A549 (cell line): Measurements from ENCODE around the gene S100A13.

Experiments
- HEYL ChIP-seq: fragments of 250-450 bp; sonication (Bioruptor Pico); IDR thresholded peaks from 2 replicates; pipeline ENCODE4 v1.8.0; 2021; ENCODE audit warnings: mild to moderate bottlenecking, moderate library complexity
- MAZ ChIP-seq: fragments of 150-350 bp; IDR thresholded peaks from 2 replicates; pipeline ENCODE4 v1.6.1; 2014; ENCODE audit warnings: antibody characterized with exemption, low read depth, low read length, borderline replicate concordance
- MYC ChIP-seq: IDR thresholded peaks from 2 replicates; pipeline ENCODE4 v1.6.1; 2012; ENCODE audit warnings: mild to moderate bottlenecking, inconsistent platforms, low read length, improper control_type of control experiment, borderline replicate concordance
- RAD21 ChIP-seq, 2 experiments: fragments of >200 bp in 1 of 2; sonication (Bioruptor Twin) in 1 of 2; formaldehyde crosslinking in 1 of 2; IDR thresholded peaks in 1 of 2; conservative IDR thresholded peaks in 1 of 2; 2 replicates in 1 of 2; 3 replicates in 1 of 2; pipeline ENCODE4 v1.6.1; 2012 to 2018; ENCODE audit warnings: inconsistent platforms in 1 of 2
- REST ChIP-seq: fragments of 200-600 bp; sonication (generic); IDR thresholded peaks from 2 replicates; pipeline ENCODE4 v1.6.1; 2016; ENCODE audit warnings: antibody characterized with exemption, mild to moderate bottlenecking, moderate library complexity
- RFX5 ChIP-seq: fragments of 450-650 bp; IDR thresholded peaks from 2 replicates; pipeline ENCODE4 v1.7.1; 2014; ENCODE audit warnings: antibody characterized with exemption, mild to moderate bottlenecking, moderate library complexity
- ZFP36 ChIP-seq: fragments of 450-650 bp; IDR thresholded peaks from 2 replicates; pipeline ENCODE4 v1.6.1; 2014; ENCODE audit warnings: borderline replicate concordance; ENCODE audit not compliant: partially characterized antibody
- TF ChIP-seq, protein P1 (sequence below): fragments of 450-650 bp; IDR thresholded peaks from 2 replicates; pipeline ENCODE4 v1.6.1; 2014; ENCODE audit warnings: antibody characterized with exemption
- TF ChIP-seq, protein P2 (sequence below): fragments of >200 bp; sonication (Bioruptor Twin); formaldehyde crosslinking; IDR thresholded peaks from 3 replicates; pipeline ENCODE4 v1.5.1; 2016
- TF ChIP-seq, protein P3 (sequence below): fragments of 150-350 bp; IDR thresholded peaks from 2 replicates; pipeline ENCODE4 v1.6.1; 2014; ENCODE audit warnings: low read depth, mild to moderate bottlenecking, low read length

DNA sequence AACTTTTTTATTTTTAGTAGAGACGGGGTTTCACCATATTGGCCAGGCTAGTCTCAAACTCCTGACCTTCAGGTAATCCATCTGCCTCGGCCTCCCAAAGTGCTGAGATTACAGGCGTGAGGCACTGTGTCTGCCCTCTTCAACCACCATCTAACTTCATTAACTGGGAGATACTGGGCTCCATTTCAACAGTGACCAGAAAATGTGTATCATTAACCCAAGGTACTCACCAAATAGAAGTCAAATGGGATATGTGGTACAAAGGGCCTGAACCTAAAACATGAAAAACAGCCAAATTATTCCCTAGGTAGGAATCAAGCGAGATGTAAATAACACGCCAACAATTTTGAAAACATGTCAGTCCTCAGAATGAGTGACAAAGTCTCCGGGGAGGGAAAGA, 42.3 kb upstream of the S100A13 start:
- TF ChIP-seq, protein P1, sequence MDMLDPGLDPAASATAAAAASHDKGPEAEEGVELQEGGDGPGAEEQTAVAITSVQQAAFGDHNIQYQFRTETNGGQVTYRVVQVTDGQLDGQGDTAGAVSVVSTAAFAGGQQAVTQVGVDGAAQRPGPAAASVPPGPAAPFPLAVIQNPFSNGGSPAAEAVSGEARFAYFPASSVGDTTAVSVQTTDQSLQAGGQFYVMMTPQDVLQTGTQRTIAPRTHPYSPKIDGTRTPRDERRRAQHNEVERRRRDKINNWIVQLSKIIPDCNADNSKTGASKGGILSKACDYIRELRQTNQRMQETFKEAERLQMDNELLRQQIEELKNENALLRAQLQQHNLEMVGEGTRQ: no peak
- TF ChIP-seq, protein P2, sequence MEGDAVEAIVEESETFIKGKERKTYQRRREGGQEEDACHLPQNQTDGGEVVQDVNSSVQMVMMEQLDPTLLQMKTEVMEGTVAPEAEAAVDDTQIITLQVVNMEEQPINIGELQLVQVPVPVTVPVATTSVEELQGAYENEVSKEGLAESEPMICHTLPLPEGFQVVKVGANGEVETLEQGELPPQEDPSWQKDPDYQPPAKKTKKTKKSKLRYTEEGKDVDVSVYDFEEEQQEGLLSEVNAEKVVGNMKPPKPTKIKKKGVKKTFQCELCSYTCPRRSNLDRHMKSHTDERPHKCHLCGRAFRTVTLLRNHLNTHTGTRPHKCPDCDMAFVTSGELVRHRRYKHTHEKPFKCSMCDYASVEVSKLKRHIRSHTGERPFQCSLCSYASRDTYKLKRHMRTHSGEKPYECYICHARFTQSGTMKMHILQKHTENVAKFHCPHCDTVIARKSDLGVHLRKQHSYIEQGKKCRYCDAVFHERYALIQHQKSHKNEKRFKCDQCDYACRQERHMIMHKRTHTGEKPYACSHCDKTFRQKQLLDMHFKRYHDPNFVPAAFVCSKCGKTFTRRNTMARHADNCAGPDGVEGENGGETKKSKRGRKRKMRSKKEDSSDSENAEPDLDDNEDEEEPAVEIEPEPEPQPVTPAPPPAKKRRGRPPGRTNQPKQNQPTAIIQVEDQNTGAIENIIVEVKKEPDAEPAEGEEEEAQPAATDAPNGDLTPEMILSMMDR: no peak
- TF ChIP-seq REST (no peak), HEYL (CRISPR knock-in tag) (no peak), MYC (no peak), RFX5 (no peak), ZFP36 (no peak), RAD21 (conservative IDR thresholded peaks at IDR 0.05 in 1 of 2, IDR thresholded peaks at IDR 0.05 in 1 of 2) (no peak), MAZ (no peak)
- TF ChIP-seq, protein P3, sequence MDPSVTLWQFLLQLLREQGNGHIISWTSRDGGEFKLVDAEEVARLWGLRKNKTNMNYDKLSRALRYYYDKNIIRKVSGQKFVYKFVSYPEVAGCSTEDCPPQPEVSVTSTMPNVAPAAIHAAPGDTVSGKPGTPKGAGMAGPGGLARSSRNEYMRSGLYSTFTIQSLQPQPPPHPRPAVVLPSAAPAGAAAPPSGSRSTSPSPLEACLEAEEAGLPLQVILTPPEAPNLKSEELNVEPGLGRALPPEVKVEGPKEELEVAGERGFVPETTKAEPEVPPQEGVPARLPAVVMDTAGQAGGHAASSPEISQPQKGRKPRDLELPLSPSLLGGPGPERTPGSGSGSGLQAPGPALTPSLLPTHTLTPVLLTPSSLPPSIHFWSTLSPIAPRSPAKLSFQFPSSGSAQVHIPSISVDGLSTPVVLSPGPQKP: no peak
